GM18861 (cell line): ENCODE results near the gene FMO2.
"Not testable (repeated sequence)": the region's sequence is repeated elsewhere in the genome, so short reads cannot be mapped to it uniquely, and the experiment has no call there.

Experiments used
- ATAC-seq: cut with Tn5 transposase; IDR thresholded peaks from one replicate; pipeline ENCODE4 v1.9.1; 2021; ENCODE audit not compliant: unreplicated experiment

The FMO2 gene

GRCh38 chr1:171219346-171220080 lies 34.4 kb downstream of the FMO2 start:
- ATAC-seq = no peak

GRCh38 chr1:171220081-171220420 lies 35.0 kb downstream of the FMO2 start:
- ATAC-seq = no peak

GRCh38 chr1:171220581-171221054 lies 35.5 kb downstream of the FMO2 start:
- no peak for ATAC-seq

- ATAC-seq = no peak
These were observed 36.8 kb downstream of the FMO2 start for GRCh38 chr1:171221665-171222591.

- ATAC-seq = no peak
These were observed 37.8 kb downstream of the FMO2 start for GRCh38 chr1:171222936-171223335.

GRCh38 chr1:171224257-171224656 lies 39.2 kb downstream of the FMO2 start:
- ATAC-seq = not testable (repeated sequence)

GRCh38 chr1:171226747-171227370 lies 41.8 kb downstream of the FMO2 start:
- ATAC-seq = peak; percentile 95

GRCh38 chr1:171231326-171231725 lies 46.2 kb downstream of the FMO2 start:
- no peak for ATAC-seq

- ATAC-seq = no peak
These were observed 48.1 kb downstream of the FMO2 start for GRCh38 chr1:171233183-171233582.

GRCh38 chr1:171236231-171236630 lies 51.1 kb downstream of the FMO2 start:
- ATAC-seq = not testable (repeated sequence)

- ATAC-seq = no peak
These were observed 58.8 kb downstream of the FMO2 start for GRCh38 chr1:171243878-171244277.

- ATAC-seq = peak; percentile 49
These were observed 60.5 kb downstream of the FMO2 start for GRCh38 chr1:171245458-171246064.

GRCh38 chr1:171247501-171247900 lies 62.4 kb downstream of the FMO2 start:
- ATAC-seq = no peak

GRCh38 chr1:171248302-171248701 lies 63.2 kb downstream of the FMO2 start, which contains the start of gene FMO1:
TSS of gene FMO1 (plus strand) at chr1:171248494. CDS start at chr1:171258088, 9,594 bp downstream.
- no peak for ATAC-seq

- ATAC-seq = no peak
These were observed 63.7 kb downstream of the FMO2 start for GRCh38 chr1:171248841-171249240.

- no peak for ATAC-seq
These were observed 65.2 kb downstream of the FMO2 start for GRCh38 chr1:171250263-171250662.

GRCh38 chr1:171251042-171251951 lies 66.2 kb downstream of the FMO2 start:
- ATAC-seq = no peak

- ATAC-seq = no peak
These were observed 66.8 kb downstream of the FMO2 start for GRCh38 chr1:171251952-171252300.

GRCh38 chr1:171252482-171252881 lies 67.4 kb downstream of the FMO2 start:
- ATAC-seq = peak; percentile 87

- no peak for ATAC-seq
These were observed 69.8 kb downstream of the FMO2 start for GRCh38 chr1:171254859-171255258.
